Loucy (cell line): ENCODE measurements around the gene FKBP14.

ENCODE experiments used
- EZH2phosphoT487 ChIP-seq: fragments of 200-600 bp; IDR thresholded peaks from 2 replicates; pipeline ENCODE4 v1.6.1; 2018; ENCODE audit warnings: antibody characterized with exemption, mild to moderate bottlenecking, moderate library complexity, borderline replicate concordance
- TF ChIP-seq, protein P1 (sequence below): fragments of 200-600 bp; sonication (generic); conservative IDR thresholded peaks from 2 replicates; pipeline ENCODE4 v1.5.1; 2014; ENCODE audit warnings: mild to moderate bottlenecking, antibody characterized with exemption, low read length

GRCh38 chr7:30041526-30042269 is 15.2 kb upstream of the FKBP14 start:
- TF ChIP-seq, protein P1, sequence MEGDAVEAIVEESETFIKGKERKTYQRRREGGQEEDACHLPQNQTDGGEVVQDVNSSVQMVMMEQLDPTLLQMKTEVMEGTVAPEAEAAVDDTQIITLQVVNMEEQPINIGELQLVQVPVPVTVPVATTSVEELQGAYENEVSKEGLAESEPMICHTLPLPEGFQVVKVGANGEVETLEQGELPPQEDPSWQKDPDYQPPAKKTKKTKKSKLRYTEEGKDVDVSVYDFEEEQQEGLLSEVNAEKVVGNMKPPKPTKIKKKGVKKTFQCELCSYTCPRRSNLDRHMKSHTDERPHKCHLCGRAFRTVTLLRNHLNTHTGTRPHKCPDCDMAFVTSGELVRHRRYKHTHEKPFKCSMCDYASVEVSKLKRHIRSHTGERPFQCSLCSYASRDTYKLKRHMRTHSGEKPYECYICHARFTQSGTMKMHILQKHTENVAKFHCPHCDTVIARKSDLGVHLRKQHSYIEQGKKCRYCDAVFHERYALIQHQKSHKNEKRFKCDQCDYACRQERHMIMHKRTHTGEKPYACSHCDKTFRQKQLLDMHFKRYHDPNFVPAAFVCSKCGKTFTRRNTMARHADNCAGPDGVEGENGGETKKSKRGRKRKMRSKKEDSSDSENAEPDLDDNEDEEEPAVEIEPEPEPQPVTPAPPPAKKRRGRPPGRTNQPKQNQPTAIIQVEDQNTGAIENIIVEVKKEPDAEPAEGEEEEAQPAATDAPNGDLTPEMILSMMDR = no peak
- no peak for TF ChIP-seq EZH2phosphoT487
